Vagina (tissue), 2 donors: Measurements from ENCODE around the gene FMNL2.

ENCODE experiments used
- CTCF ChIP-seq, 3 experiments: fragments of 450-650 bp in 2 of 3; fragments of 200-600 bp in 1 of 3; sonication (generic) in 1 of 3; IDR thresholded peaks; one replicate each; pipeline ENCODE4 v1.5.1; 2017 to 2019; ENCODE audit warnings: antibody characterized with exemption in 3 of 3, mild to moderate bottlenecking in 2 of 3, moderate library complexity in 2 of 3
- POLR2A ChIP-seq, 2 donors: fragments of 450-650 bp; IDR thresholded peaks; one replicate each; pipeline ENCODE4 v1.6.1; 2017; ENCODE audit warnings: antibody characterized with exemption in 2 of 2, mild to moderate bottlenecking in 2 of 2, moderate library complexity in 2 of 2
- POLR2AphosphoS5 ChIP-seq, 2 donors: sonication (generic); formaldehyde crosslinking; IDR thresholded peaks; one replicate each; pipeline ENCODE4 v1.9.0; 2017; ENCODE audit warnings: antibody characterized with exemption in 2 of 2, mild to moderate bottlenecking in 2 of 2, low read depth in 1 of 2; ENCODE audit not compliant: insufficient read depth in 1 of 2

- TF ChIP-seq POLR2A (IDR thresholded peaks at IDR 0.05) (no peak), POLR2AphosphoS5 (IDR thresholded peaks at IDR 0.05; ENCODE audit: insufficient read depth in 1 of 2, low read depth in 1 of 2) (no peak), CTCF (IDR thresholded peaks at IDR 0.05) (no peak)
Measured at GRCh38 chr2:152407806-152408205, 72.8 kb downstream of the FMNL2 start.
